NT2/D1 (cell line): ENCODE data around the gene IGFBP6.

ENCODE experiments used
- SUZ12 ChIP-seq: IDR thresholded peaks from 2 replicates; pipeline ENCODE4 v1.6.1; 2011; ENCODE audit not compliant: insufficient read length, insufficient read depth; ENCODE audit errors: extremely low read depth
- ZNF274 ChIP-seq: IDR thresholded peaks from 2 replicates; pipeline ENCODE4 v1.6.1; 2011; ENCODE audit warnings: mild to moderate bottlenecking, low read depth, low read length

- no peak for TF ChIP-seq ZNF274
- TF ChIP-seq SUZ12: no peak
These were observed 1.8 kb downstream of the IGFBP6 start for GRCh38 chr12:53099071-53099882.
